Midbrain (tissue), 1 donor: Measurements from ENCODE around the gene CDKN2B-AS1.

Source experiments
- DNase-seq: peaks from one replicate; lab custom pipeline; 2025; lab: John Stamatoyannopoulos, UW

The CDKN2B-AS1 gene

DNA sequence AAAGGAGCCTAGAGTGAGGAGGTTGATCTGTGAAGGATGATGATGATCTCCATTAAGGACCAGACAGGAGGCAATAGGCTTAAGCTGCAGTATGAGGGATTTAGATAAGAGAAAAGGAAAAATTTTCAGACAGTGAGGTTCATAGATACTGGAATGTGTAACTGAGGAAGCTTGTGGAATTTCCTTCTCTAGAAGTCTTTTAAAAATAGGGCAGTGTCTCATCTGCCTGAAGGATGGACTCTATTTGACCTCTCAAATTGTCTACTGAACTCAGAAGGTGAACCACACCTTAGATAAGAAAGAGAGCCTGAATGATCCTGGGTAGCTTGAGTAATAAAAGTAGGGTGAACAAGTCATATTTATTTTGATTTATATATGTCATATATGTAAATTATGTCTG, 162.7 kb downstream of the CDKN2B-AS1 start:
- DNase-seq: no peak

DNA sequence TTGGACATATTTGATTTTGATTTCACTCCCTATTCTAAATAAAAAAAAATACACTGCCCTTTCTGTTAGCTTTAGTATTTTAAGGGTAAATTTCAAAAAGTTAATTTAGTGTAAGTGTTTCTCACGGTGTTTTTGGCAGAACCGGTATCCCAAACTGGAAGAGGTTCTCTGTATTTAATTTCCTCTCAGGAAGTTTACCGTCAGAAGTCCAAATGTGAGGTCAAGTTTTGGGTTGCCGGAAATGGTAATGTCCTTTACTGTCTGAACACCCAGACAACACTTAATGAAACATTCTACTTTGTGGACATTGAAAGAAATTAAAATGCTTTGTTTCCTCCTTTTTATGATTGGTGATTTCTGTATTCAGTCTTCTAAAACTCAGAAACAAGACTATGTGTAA, 163.2 kb downstream of the CDKN2B-AS1 start:
- no peak for DNase-seq

DNA sequence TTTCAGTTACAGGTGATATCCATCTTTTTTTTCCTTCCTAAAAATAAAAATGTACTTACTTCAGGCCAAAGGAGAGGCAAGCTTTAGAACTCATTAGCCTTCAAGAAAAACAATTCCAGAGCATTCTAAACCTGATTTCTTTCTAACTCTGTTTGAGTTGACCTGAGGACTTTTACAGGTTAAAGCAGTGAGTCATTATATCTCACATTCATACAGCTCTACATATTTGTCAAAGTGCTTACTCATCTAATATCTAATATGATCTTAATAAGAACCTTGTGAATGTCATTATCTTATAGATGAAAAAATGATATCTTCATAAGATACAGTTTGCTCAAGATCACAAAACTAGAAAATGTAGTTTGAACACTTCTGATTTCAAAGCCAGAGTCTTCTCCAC, 163.7 kb downstream of the CDKN2B-AS1 start:
- no peak for DNase-seq

DNA sequence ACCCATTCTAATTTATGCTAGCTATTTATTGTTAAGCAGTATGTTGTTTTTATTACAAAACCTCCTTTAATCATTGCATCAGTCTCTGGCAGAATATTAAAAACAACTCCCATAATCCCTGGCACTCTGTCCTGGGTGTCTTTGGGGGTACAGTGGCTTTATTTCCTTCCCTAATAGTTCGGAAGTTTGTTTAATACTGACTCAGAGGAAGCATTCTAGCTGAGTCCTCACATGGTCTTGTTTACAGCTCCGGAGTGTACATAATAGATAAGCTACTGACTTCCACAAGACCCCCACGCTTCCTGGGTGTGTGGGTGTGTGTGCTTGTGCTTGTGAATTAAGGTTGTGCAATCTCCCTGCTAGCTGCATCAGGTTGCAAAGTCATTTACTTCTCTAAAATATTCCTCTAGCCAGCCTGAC, 164.3 kb downstream of the CDKN2B-AS1 start:
- peak; percentile 16 for DNase-seq

DNA sequence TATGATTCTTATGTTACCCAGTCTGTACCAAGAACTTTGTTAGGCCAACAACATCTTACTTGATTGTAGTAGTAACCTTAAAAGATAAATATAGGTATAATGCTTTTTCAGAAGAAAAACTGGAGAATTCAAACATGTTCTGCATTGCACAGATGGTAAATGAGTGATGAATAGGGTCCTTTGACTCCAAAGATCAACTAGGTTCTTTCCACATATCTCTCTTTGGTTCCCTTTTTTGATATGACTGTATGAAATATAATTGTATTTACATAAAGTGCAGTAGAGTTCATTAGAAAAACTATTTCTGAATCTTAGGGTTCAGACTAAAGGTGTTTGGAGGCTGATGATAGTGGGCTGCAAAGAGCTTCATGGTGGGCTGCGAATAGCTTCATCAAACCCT, 165.0 kb downstream of the CDKN2B-AS1 start:
- no peak for DNase-seq

DNA sequence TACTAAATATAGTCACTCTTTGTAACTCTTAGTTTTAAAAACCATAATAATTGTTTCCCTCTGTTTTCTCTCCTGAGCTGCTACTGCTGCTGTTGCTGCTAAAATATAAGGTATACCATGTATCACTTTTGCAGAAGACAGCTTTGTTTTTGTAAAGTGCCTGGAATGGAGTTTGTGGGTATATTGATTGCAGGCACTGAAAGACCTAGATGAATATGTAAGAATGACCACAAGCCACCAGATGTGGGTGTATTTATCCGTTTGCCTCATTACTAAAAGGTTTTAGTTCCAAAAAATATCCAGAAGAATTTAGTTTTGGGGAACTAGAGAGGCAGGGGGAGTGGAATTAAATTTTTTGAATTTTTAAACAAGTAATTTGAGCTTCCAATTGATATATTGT, 165.6 kb downstream of the CDKN2B-AS1 start:
- DNase-seq: no peak

DNA sequence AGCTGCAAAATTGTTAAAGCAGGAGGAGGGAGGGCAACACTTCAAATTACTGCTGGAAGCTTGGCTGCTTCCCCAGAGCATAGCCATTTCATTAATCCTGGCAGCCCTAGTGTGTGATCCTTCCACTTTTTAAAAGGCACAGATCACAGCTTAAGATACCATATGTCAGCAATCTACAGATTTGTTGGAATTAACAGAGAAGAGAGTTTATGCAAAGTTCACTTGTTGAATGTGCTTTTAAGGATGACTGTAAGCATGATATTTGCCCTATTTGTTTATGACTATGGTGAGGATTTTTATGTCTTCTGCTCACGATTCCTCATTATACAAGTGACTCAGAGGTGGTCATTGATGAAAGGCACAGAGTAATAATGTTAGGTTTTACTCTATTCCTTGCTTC, 170.6 kb downstream of the CDKN2B-AS1 start:
- no peak for DNase-seq

DNA sequence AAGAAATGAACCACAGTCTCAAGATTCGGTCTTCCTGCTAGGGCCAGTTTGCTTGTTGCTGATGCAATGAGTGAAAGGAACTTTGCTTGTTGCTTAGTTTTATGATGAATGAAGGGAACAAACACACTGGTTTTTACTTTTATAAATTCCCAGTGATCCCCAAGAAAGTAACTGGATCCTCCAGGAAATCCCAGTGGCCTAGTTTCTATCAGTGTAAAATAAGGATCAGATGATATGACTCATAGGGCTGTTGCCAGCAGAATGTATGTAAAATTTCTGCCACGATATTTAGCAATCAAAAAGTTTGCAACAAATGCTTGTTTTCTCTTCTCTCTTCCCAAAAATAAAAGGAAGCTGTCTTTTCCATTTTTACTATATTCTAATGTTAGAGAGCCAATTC, 174.7 kb downstream of the CDKN2B-AS1 start:
- DNase-seq: no peak

DNA sequence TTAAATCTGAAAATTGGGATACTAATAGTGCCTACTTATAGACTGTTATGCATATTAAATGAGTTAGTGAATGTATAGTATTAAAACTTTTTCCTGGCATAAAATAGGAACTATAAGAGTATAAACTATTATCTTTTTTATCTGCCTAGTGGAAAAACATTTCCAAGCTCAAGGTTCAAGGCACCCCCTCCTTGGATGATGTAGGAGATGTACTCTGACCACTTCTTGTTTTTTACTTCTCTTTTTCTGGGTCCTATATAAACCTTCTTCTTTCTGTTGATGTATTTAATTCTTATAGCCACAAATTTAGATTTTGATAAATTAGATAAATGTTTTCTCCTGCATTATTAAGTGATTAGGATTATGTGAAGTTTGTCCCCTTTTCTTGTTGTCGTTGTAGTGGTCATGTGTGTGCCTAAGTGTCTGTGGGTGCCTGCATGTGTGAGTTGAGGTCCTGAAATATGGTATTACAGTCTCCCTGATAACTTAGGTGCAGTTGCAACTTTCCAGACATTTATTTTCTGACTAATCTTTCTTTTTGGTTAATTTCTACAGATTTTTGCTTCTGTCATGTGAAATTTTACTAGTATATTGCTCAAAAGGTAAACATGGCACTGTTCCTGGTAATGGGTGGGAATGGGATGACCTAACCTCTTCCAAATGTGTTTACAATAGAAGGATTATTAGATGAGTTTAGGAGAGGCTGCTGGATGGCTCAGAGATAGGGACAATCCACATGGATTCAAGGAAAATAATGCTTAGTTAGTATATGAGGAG, 175.3 kb downstream of the CDKN2B-AS1 start:
- no peak for DNase-seq
